ENCODE results near the gene ELF4. TPM values are rescaled to one million over a fixed set of nuclear protein-coding genes. Genes with fewer than 3 reads are reported as not detected.
"Not testable (repeated sequence)": the region's sequence is repeated elsewhere in the genome, so short reads cannot be mapped to it uniquely, and the experiment has no call there.

The ELF4 gene
- total RNA-seq, 1 donor, result 16.4 TPM

- H3K4me3 ChIP-seq (ENCODE audit: low read depth, low read length), result no peak overlapping the region
- DNase-seq (ENCODE audit: low read depth), result no peak
- TF ChIP-seq CTCF (IDR thresholded peaks at IDR 0.05; ENCODE audit: insufficient read depth, low read depth, low read length), result no peak
Observed at GRCh38 chrX:130117166-130117565, 6.9 kb upstream of the ELF4 start.

GRCh38 chrX:130115119-130115885 lies 5.0 kb upstream of the ELF4 start:
- H3K4me3 ChIP-seq (ENCODE audit: low read depth, low read length), result not testable (repeated sequence)
- peak; percentile 44 for DNase-seq (ENCODE audit: low read depth)

GRCh38 chrX:130114141-130114588 lies 3.9 kb upstream of the ELF4 start:
- DNase-seq (ENCODE audit: low read depth), result no peak
- no peak overlapping the region for H3K4me3 ChIP-seq (ENCODE audit: low read depth, low read length)
- TF ChIP-seq CTCF (IDR thresholded peaks at IDR 0.05; ENCODE audit: insufficient read depth, low read depth, low read length), result no peak

- H3K4me3 ChIP-seq (ENCODE audit: low read depth, low read length), result peak overlapping the region; percentile 40
- TF ChIP-seq CTCF (IDR thresholded peaks at IDR 0.05; ENCODE audit: insufficient read depth, low read depth, low read length), result no peak
- no peak for DNase-seq (ENCODE audit: low read depth)
Observed at GRCh38 chrX:130111220-130112154, 1.2 kb upstream of the ELF4 start.

- H3K4me3 ChIP-seq (ENCODE audit: low read depth, low read length), result peak overlapping the region; percentile 67
- no peak for TF ChIP-seq CTCF (IDR thresholded peaks at IDR 0.05; ENCODE audit: insufficient read depth, low read depth, low read length)
- no peak for DNase-seq (ENCODE audit: low read depth)
Observed at GRCh38 chrX:130109429-130110378, 593 bp downstream of the ELF4 start.

GRCh38 chrX:130108647-130109428 lies 1.5 kb downstream of the ELF4 start:
- DNase-seq (ENCODE audit: low read depth), result no peak
- peak overlapping the region; percentile 67 for H3K4me3 ChIP-seq (ENCODE audit: low read depth, low read length)
- TF ChIP-seq CTCF (IDR thresholded peaks at IDR 0.05; ENCODE audit: insufficient read depth, low read depth, low read length), result no peak

Measured in fibroblast of villous mesenchyme (primary cell).